GM10847 (cell line): ENCODE measurements around the gene TMEM87B.

ENCODE experiments used
- POLR2A ChIP-seq: IDR thresholded peaks from 2 replicates; pipeline ENCODE4 v1.6.1; 2011; ENCODE audit not compliant: insufficient read length; ENCODE audit errors: extremely low read depth

TMEM87B gene

DNA sequence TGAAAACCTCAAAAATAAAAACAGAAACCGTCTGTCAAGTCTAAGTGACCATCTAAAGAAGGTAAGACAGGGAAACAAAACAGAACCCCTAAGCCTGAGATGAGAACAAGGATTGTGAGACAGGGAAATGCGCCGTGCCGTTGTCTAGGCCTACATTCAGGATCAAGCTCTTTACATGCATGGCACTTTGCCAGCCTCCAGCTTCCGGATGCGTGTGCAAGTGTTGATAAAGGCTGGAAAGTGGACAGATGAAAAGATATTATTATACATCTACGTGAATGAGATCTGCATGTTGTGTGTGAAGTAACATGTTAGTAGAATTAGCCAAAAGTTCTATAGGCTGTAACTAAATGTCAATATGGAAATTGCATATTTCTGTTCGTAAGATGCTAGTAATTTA is 28.6 kb upstream of the TMEM87B start:
- TF ChIP-seq POLR2A = no peak

GRCh38 chr2:112027767-112028166 is 27.3 kb upstream of the TMEM87B start:
- no peak for TF ChIP-seq POLR2A

DNA sequence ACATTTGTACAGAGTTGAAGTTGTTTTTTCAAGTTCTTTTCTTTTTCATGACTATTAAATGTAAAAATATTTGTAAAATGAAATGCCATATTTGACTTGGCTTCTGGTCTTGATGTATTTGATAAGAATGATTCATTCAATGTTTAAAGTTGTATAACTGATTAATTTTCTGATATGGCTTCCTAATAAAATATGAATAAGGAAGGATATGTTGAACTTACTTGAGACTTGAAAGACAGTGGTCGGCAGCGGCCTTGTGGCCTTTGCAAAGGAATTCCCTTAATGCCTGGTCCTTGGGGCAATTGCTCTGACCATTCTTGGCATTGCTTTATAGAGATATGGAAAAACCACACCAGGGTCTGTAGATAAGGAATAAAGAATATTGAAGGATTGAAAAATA is 25.9 kb upstream of the TMEM87B start:
- no peak for TF ChIP-seq POLR2A

DNA sequence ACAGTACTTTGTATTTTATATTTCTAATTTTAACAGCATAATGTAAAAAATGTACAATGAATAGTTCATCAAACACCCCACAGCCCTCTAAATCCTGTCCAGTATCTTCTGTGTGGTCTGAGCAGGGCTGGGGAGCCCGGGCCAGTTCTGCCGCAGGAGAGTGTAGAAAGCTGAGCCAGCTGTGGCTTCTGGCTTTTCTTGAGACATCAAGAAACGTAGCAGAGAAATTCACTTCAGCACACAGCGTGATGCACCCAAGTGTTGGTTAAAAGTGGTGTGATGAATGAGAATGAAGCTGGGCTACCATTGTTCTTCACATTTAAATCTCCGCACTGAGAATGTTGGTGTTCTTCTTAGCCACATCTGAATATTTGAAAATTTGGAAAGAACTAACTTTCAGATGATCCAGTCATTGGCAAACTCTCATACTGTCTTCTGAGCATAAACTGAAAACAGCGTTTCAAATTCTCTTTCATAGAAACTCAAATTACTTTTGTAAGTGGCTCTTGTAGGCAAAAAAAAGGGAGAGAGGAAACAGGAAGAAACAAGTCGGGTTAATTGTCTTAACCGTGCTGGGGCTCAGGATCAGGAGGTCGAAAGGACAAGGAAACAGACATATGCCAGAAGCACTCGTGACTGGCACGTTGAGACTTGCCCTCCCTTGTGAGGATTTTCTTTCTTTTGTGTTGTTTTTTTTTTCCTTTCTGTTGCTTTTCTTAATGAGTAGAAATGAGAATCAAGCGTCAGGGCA is 23.4 kb upstream of the TMEM87B start:
- TF ChIP-seq POLR2A = no peak

GRCh38 chr2:112032224-112032586 is 22.9 kb upstream of the TMEM87B start:
- no peak for TF ChIP-seq POLR2A

DNA sequence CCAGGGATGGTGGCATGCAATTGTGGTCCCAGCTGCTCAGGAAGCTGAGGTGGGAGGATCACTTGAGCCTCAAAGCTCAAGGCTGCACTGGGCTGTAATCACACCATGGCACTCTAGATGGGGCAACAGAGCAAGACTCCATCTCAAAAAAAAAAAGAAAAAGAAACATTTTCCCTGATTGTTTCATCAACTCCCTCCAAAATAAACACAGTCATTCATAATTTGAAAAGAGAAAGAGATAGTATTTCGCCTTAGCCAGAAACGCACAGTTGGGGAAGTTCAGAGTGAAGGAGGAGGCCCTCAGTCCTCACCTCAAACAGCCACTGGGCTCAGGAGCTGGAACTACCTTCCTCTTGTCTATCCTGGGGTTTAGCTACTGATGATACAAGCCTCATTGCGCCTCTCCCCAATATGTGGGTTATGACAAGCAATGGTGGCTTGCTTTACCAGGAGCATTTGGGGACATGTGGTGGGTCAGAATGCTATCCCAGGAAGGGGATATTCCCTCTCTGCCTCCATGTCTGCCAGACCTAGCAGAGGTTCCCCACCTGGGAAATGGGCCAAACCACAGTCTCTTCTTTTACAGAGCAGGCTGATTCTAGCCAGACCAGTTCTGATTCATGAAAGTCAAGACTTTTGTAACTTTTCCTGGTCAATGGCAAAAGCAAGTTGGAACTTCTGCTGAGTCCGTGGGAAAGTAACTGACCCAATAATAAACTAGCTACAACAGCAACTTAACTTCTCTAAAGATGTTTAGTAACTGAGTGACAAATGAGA is 22.2 kb upstream of the TMEM87B start:
- no peak for TF ChIP-seq POLR2A

- no peak for TF ChIP-seq POLR2A
Observed at GRCh38 chr2:112033600-112033999, 21.5 kb upstream of the TMEM87B start.

- TF ChIP-seq POLR2A = no peak
Observed at GRCh38 chr2:112034924-112035323, 20.1 kb upstream of the TMEM87B start.

- TF ChIP-seq POLR2A = no peak
Observed at GRCh38 chr2:112035786-112036185, 19.3 kb upstream of the TMEM87B start.

GRCh38 chr2:112045446-112046014 is 9.5 kb upstream of the TMEM87B start:
- TF ChIP-seq POLR2A = no peak

- TF ChIP-seq POLR2A = no peak
Observed at GRCh38 chr2:112046231-112046630, 8.8 kb upstream of the TMEM87B start.

GRCh38 chr2:112047537-112048235 is 7.4 kb upstream of the TMEM87B start:
- no peak for TF ChIP-seq POLR2A

DNA sequence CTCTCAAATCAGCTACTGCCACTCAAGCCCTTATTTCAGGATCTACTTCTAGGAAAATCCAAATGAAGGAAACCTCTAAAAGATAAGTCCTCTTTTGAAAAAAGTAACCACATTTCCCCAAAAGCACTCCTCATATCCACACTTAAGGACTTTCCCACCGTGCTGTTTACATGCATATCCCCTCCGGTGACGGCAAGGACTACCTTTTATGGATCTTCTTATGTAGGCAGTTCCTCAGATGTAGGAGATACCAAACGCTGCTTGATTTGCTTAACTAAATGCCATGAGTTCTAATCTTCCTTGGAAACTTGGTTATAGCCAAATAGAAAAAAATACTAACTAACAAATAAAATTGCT is 6.9 kb upstream of the TMEM87B start:
- TF ChIP-seq POLR2A = no peak

DNA sequence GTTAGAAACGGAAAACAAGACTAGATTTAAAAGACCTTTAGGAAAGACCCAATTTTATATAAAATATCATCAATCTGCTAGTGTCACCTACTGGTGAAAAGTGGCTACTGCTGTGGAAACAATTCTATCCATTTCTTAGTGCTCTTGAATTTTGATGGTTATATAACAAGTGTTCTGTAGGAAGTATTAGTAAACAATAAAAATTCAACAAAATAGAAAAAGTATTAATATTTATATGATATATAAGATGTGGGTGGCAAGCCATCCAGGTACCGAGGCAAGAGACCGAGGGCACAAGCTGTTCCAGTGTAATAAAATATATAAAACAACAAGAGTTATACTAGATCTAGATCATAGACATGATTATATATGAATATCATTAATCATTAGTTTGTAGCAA is 6.2 kb upstream of the TMEM87B start:
- no peak for TF ChIP-seq POLR2A

DNA sequence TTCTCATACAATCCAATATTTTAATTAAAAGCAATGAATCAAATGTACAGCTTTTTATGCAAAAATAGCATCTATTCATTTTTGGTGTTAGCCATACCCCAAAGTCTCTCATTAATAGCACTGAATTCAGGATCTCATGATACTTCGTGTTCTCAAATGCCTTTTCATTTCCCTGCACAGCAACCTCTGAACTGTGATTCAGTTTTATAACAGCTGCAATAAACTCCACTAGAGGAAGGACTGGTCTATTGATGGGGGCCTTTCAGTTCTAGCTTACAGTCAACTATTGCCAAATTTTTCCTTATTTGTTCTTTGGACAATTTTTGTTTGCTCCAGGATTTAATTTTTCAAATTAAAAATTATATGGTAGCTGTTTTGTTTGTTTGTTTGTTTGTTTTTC is 4.8 kb upstream of the TMEM87B start:
- TF ChIP-seq POLR2A = no peak
